GM18526 (cell line): ENCODE measurements around the gene TARBP2.

Source experiments
- POLR2A ChIP-seq: IDR thresholded peaks from 3 replicates; pipeline ENCODE4 v1.6.1; 2011; ENCODE audit not compliant: insufficient read length; ENCODE audit errors: extremely low read depth

TARBP2 gene

DNA sequence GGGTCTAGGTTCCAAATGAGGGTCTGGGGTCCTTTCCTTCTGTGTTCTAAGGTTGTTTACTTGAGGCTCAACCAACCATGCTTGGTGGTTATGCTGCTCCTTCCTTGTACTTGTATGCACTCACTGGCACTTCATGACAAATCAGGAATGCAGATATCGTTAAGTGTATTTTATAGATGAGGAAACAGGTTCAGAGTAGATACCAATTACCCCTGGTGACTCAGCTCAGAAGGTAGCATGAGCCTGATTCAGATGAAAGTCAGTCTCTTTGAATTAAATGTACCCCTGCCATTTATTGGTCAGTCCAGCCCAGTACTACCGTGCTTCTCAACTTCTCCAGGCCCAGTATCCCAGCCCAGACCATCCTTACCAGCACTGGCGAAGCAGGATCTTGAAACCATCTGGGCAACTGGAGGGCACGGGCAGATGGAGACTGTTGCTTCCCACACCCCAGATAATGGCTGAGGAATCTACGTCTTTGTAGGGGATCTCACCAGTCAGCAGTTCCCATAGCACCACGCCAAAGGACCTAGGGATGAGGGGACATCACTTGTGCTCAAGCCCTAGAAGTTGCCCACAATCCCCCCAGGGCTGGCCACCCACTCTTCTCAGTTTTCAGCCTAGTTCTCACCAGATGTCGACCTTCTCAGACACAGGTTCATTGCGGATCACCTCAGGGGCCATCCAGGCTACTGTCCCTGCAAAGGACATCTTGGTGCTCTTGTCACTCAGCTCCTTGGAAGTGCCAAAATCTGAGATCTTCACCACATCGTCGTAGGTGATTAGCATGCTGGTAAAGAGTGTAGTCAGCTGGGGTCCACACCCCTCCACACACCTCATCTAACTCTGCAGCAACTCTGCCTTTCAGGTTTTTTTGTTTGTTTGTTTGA, 16.2 kb upstream of the TARBP2 start:
- TF ChIP-seq POLR2A, result no peak

DNA sequence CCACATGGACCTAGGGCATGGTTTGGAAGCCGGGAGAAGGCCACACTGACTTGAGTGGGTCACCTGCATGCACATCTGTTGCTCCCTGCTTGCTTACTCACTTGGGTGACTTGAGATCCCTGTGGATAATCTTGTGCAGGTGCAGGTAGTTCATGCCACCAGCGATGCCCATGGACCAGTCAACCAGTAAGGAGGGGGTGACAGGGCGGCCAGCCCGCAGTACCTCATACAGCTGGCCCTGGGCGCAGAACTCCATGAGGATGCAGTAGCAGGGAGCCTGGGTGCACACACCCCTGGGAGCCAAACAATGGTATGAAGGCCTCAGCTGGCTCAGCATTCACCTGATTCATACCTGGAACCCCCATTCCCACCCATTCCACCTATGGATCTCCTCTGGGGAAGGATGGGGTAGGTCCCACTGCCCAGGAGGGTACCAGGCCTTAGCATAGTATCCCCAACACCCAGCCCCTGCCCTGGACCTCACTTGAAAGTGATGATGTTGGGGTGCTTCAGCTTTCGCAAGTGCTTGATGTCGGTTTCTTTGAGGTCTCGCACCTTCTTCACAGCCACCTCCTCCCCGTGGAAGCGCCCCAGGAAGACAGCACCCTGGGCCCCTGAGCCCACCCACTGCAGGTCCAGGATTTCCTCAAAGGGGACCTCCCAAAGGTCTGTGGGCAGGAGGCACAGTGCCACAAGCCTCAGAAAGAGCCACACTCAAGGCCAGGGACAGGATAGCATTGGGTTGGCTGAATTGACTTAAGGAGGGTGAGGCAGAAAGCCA, 14.9 kb upstream of the TARBP2 start:
- no peak for TF ChIP-seq POLR2A

DNA sequence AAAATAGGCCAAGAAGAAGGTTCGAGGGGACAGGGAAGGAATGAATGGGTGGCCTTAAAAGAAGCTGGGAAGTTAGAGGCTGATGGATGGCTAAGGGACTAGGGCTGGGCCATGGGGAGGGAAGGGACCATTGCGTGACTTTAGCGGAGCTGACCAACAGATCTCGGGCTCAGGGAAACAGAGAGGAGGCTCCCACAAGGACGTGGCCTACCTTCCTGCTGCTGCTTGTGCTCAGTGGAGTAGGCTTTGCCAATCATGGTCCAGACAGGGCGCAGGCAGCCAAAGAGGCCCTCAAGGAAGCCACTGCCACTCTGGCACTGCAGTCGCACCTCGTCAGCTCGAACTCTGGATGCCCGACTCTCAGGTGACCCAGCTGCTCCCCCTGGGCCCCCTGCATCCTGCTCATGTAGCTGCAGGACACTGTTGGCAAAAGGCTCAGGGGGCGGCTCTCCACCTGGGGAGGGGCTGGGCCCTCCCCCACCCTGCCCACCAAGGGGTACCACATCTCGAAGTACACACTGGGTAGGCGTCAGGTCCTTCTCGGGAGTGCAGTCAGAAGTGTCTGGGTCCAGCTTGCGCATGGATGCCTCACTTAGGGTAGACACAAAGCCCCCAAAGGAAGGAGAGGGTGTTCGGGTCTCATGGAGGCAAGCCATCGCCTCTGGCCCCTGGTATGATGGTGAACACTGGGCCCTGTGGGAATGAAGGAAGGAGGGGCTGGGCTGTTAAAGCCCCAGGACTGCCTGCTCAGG, 14.2 kb upstream of the TARBP2 start:
- TF ChIP-seq POLR2A, result no peak

DNA sequence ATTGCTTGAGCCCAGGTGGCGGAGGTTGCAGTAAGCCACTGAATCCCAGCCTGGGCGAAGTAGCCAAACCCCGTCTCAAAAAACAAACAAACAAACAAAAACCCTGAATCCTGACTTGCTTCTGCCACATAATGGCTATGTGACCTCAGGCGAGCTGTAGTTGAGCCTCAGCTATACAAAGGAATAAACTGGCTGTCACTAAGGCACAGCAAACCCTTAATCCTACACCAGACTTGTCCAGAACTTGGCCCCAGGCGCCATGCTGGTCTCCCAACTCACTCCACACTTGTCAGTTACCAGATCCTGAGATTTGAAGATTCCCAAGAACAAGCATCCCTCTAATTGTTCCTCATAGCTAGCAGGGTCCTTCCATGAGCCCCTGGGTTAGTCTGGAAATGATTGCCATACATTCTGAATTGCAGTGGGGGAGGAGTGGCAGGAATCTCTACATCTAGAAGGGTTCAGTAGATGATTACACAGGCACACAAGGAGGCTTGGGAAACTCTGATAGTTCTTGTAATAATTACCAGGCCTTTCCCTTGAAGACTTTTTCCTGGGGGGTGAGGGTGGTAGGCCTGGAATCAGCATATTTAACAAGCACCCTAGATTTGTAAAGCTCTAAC, 11.7 kb upstream of the TARBP2 start:
- no peak for TF ChIP-seq POLR2A

DNA sequence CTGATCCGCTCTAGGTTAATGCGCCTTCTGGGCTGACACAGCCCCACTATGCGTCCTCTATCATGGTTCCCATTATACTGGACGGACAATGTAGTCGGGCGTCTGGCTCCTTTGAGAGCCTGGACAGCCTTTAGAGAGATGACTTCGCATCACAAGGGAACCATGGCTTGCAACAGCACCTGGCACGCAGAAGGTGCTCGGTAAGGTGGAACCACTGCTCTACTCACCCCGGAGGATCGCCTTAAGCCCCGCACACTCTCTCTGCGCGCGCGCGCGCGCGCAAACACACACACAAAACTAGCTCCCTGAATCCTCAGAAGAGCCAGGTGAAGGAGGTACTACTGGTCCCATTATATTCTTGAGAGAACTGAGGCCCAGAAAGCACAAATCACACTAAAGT, 8.9 kb upstream of the TARBP2 start:
- TF ChIP-seq POLR2A, result no peak

DNA sequence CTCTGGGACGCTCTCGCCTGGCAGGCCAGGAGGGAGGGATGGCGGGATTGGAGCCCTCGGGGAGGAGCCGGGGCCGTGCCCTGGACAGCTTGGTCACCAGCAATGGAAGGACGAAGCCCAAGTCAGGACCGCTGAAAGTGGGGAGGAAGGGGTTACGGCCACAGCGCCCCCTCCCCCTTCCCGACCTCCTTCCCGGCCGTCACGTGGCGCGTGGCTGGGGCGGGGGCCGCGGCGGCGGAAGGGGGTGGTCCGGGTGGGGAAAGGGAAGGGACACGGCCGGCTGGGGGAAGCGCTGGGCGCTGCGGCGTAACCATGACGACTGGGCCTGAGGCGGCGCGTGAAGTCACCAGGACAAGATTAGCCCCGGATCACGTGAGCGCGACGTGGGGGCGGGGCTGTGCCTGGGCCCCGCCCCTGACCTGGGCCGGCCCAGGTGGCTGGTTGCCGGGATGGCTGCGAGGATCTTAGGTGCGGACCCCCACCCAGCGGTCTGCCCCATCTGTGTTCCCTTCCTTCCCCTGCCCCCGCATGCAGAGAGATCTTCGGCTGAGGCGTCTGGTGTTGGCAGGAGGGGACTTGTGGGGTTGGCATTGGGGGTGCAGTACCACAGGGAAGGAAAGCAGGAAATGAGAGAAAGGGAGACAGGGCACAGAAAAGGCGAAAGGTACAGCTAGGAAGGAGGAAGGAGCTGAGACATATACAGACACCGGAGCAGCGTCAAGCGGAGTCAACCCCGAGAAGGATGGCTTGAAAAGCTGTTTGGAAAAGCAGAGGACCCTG, 8.1 kb upstream of the TARBP2 start:
- TF ChIP-seq POLR2A, result peak; percentile 84

DNA sequence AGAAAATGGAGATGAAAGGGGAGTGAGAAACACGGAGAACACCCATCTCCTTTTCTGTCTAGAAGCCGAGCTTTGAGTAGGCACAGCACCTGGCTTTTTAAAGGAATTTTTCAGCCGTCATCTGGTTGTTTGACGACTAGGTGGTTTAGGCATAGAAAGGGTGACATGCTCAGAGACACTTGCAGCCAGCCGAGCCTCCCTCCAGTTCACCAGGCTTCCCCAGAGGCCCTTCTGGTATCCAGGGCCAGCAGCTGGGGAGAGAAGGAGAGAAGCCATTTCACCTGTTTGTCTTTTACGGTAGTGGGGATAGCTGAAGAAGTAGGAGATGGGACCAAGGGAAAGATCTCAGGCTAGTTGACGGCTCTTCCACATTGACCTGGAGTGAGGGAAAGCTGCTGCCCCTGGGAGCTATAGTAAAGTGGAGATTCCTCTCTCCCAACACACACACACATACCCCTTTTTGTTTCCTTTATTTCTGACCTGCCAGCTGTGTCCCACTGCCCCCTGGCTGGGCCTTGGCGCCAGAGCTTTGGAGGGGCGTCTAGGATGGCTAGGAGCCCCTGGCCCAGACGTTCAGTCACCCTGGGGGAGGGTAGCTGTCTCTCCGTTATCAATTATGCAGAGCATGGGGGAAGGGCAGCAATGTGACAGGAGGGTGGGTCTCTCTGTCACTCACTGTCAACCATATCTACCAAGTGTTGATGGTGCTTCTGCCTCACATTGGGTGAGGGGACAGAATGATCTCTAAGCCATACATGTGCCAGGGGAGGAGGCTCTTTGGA, 7.3 kb upstream of the TARBP2 start:
- TF ChIP-seq POLR2A, result no peak

DNA sequence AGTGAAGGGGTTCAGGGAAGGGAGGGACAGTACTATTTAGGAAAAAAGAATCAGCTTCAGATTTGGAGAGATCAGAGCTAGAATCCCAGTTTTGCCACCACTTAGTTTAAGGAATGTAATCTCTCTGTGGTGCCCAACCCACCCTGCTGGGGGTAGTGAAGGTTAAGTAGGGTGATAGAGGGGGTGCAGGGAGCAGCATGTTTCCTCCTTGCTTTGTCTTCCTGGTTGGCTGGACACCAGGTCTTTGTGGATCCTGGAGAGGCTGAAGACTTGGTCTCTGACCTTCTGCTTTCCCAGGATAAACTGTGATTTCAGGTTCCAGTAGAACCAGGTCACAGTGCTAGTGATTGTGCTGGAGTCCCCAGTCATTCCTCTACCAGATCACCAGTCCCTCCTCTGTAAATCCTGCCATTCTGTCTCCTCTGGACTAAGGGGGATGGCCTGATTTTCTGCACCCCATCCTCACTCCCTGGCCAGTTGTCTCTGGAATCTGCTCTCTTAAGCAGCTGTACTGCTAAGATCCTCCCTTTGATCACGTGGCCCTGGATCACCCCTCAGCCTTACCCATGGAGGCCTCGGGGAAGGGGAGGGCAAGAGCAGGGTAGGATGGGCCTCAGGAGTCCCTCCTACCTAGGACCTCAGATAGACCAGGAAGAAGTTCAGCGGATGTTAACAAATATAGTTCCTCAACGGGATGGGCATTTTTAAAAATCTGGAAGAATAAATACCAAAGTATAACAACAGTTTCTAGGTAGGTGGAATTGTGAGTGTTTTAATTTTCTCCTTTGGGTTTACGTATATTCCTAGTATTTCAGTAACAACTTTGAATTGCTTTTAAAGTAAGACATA, 5.0 kb upstream of the TARBP2 start:
- no peak for TF ChIP-seq POLR2A

DNA sequence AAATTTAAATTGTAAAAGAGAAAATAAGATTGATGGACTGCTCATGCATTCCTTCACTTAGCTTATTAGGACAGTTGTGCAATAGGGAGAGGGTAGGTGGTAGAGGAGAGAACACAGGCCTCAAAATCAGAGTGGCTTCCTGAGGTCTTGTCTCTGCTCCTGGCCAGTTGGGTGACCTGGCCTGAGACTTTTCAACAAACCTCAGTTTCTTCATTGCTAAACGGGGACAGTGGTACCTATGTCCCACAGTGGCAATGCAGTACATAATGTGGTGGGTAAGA, 4.4 kb upstream of the TARBP2 start:
- no peak for TF ChIP-seq POLR2A

DNA sequence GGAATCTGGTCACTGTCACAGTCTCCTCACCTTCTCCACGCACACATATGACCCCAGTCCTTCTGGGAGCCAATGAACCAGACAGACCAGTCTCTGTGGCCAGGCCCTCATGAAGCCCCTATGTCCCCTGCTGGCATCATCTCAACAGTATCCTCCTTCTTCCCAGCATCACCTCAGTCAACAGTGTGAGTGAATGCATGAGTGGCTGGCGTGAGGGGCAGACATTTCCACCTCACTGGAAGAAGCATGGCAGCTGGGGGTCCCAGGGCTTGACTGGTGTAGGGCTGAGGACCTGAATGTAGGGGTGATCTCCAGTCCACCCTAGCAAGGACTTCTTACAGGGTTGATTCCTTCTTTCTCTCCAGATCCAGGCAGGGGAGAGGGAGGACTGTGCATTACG, 3.6 kb upstream of the TARBP2 start:
- TF ChIP-seq POLR2A, result no peak

DNA sequence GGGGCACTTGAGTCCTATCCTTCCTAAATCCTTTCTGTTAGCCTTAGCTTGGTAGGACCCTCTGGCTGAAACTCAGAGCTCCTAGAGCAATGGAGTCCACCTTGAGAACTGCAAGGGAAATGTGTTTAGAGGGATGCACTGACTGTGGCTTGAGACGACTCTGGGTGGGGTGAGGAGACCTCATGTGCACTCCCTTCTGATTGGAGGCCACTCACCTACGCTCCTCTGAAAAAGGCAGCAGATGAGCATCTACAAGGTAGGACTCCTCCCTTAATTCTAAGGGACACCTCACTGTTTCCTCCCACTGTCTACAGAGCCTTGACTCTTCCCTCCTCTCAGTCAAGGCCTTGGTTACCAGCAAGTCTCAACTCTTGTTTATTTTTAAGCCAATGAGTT, 2.9 kb upstream of the TARBP2 start:
- no peak for TF ChIP-seq POLR2A

DNA sequence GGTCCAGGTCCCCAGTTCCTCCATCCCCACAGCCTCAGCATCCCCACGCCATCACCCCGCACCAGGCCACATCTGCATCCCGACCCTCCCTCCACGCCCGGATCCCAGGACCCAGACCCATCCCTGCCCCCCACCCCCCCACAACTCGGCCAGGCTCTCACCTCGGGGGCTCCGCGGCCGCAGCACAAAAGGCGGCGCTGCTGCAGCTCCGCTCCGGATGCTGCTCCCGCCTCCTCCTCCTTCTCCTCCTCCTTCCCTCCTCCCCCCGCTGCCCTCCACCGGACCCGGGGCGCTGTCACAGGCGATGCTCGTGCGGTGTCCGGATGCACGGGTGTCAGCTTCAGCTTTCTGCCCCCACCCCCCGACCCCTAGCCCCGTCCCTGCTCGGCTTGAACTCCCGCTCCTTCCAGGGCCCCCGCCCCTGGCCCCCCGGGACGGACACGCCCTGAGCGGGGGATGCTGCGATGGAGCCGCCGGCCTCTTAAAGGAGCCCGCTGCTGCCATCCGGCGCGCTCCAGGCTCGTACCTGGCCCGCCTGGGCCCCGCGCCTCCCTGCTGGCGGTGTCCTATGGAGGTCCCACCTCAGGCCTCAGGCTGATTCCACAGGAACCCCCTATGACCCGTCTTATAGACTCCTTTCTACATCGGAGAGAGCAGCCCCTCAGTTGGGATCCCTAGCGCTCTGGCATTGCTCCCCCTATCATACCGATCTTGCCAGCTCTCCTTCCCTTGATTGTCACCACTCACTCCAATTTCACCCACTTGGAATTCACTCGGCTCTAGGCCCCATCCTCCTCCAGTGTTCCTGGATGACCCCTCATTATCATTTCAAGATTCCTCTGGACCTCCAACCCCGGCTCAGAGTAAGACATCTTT, 1.6 kb upstream of the TARBP2 start, which contains the start of gene MAP3K12:
TSS of gene MAP3K12 (minus strand) at position 193 of the 876 bp plus-strand sequence. CDS start 12,067 bp downstream, outside the sequence.
- TF ChIP-seq POLR2A, result no peak
